OCI-LY1 (cell line): ENCODE results near the gene TMEM18.

Source experiments
- H2AFZ ChIP-seq: fragments of 200-600 bp; sonication (generic), shearing (Covaris generic); 2 replicates; pipeline ENCODE4 v1.6.0; 2014; ENCODE audit warnings: antibody characterized with exemption, mild to moderate bottlenecking, low read length
- H3F3A ChIP-seq: fragments of 200-600 bp; sonication (generic), shearing (Covaris generic); 2 replicates; pipeline ENCODE4 v1.6.0; 2014; ENCODE audit warnings: mild to moderate bottlenecking, antibody characterized with exemption, low read length, moderate library complexity; ENCODE audit not compliant: insufficient read depth
- H3K27ac ChIP-seq: fragments of 200-600 bp; sonication (generic); 2 replicates; pipeline ENCODE4 v1.5.1; 2014; ENCODE audit warnings: low read length, mixed run types, mild to moderate bottlenecking, low read depth; ENCODE audit not compliant: poor library complexity, severe bottlenecking
- H3K27me3 ChIP-seq: fragments of 200-600 bp; sonication (generic); 2 replicates; pipeline ENCODE4 v1.6.0; 2014; ENCODE audit warnings: antibody characterized with exemption, mild to moderate bottlenecking, low read length, moderate library complexity; ENCODE audit not compliant: insufficient read depth
- H3K36me3 ChIP-seq: fragments of 200-600 bp; sonication (generic); 2 replicates; pipeline ENCODE4 v1.6.1; 2014; ENCODE audit warnings: mild to moderate bottlenecking, antibody characterized with exemption, low read length, moderate library complexity, mixed read lengths; ENCODE audit not compliant: insufficient read depth
- H3K4me1 ChIP-seq: fragments of 200-600 bp; sonication (generic); 2 replicates; pipeline ENCODE4 v1.5.1; 2014; ENCODE audit warnings: mild to moderate bottlenecking, low read length, moderate library complexity; ENCODE audit not compliant: insufficient read depth, severe bottlenecking
- H3K4me2 ChIP-seq: fragments of 200-600 bp; sonication (generic), shearing (Covaris generic); 2 replicates; pipeline ENCODE4 v1.6.1; 2014; ENCODE audit warnings: low read length
- H3K4me3 ChIP-seq: fragments of 200-600 bp; sonication (generic); 2 replicates; pipeline ENCODE4 v1.5.1; 2014; ENCODE audit warnings: low read length, low read depth, mild to moderate bottlenecking, mixed read lengths; ENCODE audit not compliant: poor library complexity, severe bottlenecking
- H3K79me2 ChIP-seq: fragments of 200-600 bp; shearing (Covaris generic); 2 replicates; pipeline ENCODE4 v1.6.1; 2016; ENCODE audit warnings: mixed run types, low read length, mixed read lengths; ENCODE audit not compliant: insufficient read depth
- H3K9ac ChIP-seq: fragments of 200-600 bp; sonication (generic), shearing (Covaris generic); 2 replicates; pipeline ENCODE4 v1.6.1; 2014; ENCODE audit warnings: mild to moderate bottlenecking, low read length, mixed read lengths
- H3K9me2 ChIP-seq: fragments of 200-600 bp; sonication (generic), shearing (Covaris generic); 2 replicates; pipeline ENCODE4 v1.6.1; 2014; ENCODE audit warnings: low read depth, mild to moderate bottlenecking, low read length, mixed read lengths
- H3K9me3 ChIP-seq: fragments of 200-600 bp; shearing (Covaris generic); 2 replicates; pipeline ENCODE4 v1.6.1; 2014; ENCODE audit warnings: low read length, mixed read lengths
- H4K20me1 ChIP-seq: fragments of 200-600 bp; sonication (generic), shearing (Covaris generic); 2 replicates; pipeline ENCODE4 v1.6.0; 2016; ENCODE audit warnings: mild to moderate bottlenecking, low read length; ENCODE audit not compliant: insufficient read depth
- EZH2 ChIP-seq: fragments of 200-600 bp; sonication (generic), shearing (Covaris generic); IDR thresholded peaks from 2 replicates; pipeline ENCODE4 v1.8.0; 2017; ENCODE audit warnings: borderline replicate concordance, mixed run types, mild to moderate bottlenecking, antibody characterized with exemption, low read length, moderate library complexity, mixed read lengths
- TF ChIP-seq, protein P1 (sequence below): fragments of 200-600 bp; sonication (generic), shearing (Covaris generic); IDR thresholded peaks from 2 replicates; pipeline ENCODE4 v1.5.1; 2017; ENCODE audit warnings: mild to moderate bottlenecking, antibody characterized with exemption, low read length, moderate library complexity, mixed read lengths

The TMEM18 gene

DNA sequence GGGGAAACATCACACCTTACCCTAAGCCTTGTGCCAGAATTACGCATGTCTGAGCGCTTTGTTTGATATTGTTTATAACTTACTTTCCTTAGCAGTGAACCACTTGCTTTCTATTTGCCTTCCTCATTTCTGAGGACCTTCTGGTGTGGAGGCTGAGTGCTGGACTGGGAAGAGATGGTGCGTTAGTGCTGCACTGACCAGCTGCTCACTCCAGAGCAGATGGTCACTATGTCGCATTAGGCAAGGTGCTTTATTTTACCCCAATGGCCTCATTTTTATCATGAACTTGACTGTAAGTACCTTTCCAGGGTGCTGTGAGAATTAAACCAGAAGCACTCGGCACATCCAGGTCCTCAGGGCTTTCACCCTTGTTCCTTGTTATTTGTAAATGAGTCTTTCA, 46.6 kb upstream of the TMEM18 start:
- no peaks in the 10 kb centered on the region for H3K27me3 ChIP-seq
- H3F3A ChIP-seq, result no peaks in the 10 kb centered on the region
- H3K4me1 ChIP-seq, result no peaks in the 10 kb centered on the region
- H4K20me1 ChIP-seq, result no peaks in the 10 kb centered on the region
- H3K27ac ChIP-seq, result no peak overlapping the region
- H3K79me2 ChIP-seq, result no peaks in the 10 kb centered on the region
- H3K4me2 ChIP-seq, result no peak overlapping the region
- H3K9me2 ChIP-seq, result no peaks in the 10 kb centered on the region
- TF ChIP-seq, protein P1, sequence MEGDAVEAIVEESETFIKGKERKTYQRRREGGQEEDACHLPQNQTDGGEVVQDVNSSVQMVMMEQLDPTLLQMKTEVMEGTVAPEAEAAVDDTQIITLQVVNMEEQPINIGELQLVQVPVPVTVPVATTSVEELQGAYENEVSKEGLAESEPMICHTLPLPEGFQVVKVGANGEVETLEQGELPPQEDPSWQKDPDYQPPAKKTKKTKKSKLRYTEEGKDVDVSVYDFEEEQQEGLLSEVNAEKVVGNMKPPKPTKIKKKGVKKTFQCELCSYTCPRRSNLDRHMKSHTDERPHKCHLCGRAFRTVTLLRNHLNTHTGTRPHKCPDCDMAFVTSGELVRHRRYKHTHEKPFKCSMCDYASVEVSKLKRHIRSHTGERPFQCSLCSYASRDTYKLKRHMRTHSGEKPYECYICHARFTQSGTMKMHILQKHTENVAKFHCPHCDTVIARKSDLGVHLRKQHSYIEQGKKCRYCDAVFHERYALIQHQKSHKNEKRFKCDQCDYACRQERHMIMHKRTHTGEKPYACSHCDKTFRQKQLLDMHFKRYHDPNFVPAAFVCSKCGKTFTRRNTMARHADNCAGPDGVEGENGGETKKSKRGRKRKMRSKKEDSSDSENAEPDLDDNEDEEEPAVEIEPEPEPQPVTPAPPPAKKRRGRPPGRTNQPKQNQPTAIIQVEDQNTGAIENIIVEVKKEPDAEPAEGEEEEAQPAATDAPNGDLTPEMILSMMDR, result no peak
- no peak for TF ChIP-seq EZH2
- H3K9me3 ChIP-seq, result no peaks in the 10 kb centered on the region
- no peak overlapping the region for H2AFZ ChIP-seq
- H3K9ac ChIP-seq, result no peak overlapping the region
- no peaks in the 10 kb centered on the region for H3K36me3 ChIP-seq
- H3K4me3 ChIP-seq, result no peak overlapping the region

GRCh38 chr2:720842-721241, 43.6 kb upstream of the TMEM18 start:
- no peaks in the 10 kb centered on the region for H3K27me3 ChIP-seq
- H3K36me3 ChIP-seq, result no peaks in the 10 kb centered on the region
- H3K9me2 ChIP-seq, result no peaks in the 10 kb centered on the region
- H3K79me2 ChIP-seq, result no peaks in the 10 kb centered on the region
- H3F3A ChIP-seq, result no peaks in the 10 kb centered on the region
- H3K27ac ChIP-seq, result no peak overlapping the region
- no peak overlapping the region for H3K4me3 ChIP-seq
- no peak overlapping the region for H3K4me2 ChIP-seq
- no peaks in the 10 kb centered on the region for H3K4me1 ChIP-seq
- TF ChIP-seq, protein P1, result no peak
- no peak for TF ChIP-seq EZH2
- no peak overlapping the region for H3K9ac ChIP-seq
- H3K9me3 ChIP-seq, result no peaks in the 10 kb centered on the region
- no peak overlapping the region for H2AFZ ChIP-seq
- no peaks in the 10 kb centered on the region for H4K20me1 ChIP-seq

GRCh38 chr2:719734-720133, 42.5 kb upstream of the TMEM18 start:
- Histone ChIP-seq H3K4me2 (no peak overlapping the region), H3K9ac (no peak overlapping the region), H4K20me1 (no peaks in the 10 kb centered on the region), H3F3A (no peaks in the 10 kb centered on the region), H3K9me2 (no peaks in the 10 kb centered on the region), H3K79me2 (no peaks in the 10 kb centered on the region), H3K9me3 (no peaks in the 10 kb centered on the region), H3K36me3 (no peaks in the 10 kb centered on the region), H3K4me3 (no peak overlapping the region), H3K27ac (no peak overlapping the region), H3K4me1 (no peaks in the 10 kb centered on the region), H3K27me3 (no peaks in the 10 kb centered on the region), H2AFZ (no peak overlapping the region)
- no peak for TF ChIP-seq EZH2
- TF ChIP-seq, protein P1, result no peak
